ENCODE data around the gene CACNA2D3.

DNA sequence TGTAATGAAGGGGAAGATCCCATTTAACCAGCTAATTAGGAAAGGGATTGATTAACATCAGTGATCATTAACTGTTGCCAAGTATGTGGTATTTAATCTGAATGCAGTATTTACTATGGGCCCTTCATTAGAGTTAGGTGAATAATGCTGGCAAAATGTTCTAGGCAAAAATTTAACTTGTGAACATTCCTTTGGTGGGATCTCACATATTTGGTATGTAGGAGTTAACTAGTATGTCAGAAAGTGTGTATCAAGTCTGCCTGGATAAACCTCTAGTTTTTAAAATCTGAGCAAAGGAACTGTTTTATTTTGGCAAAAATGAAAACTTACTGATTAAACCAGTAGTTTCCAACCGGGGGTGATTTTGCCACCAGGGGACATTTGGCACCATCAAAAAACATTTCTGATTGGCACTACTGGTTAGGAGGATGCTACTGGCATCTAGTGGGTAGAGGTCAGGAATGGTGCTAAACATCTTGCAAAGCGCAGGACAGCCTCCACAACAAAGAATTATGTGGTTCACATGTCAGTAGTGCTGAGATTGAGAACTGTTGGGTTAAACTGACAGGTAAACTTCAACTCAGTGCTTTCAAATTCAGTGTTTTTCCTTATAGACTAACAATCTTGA, 783.0 kb downstream of the CACNA2D3 start:
- TF ChIP-seq, protein P1, sequence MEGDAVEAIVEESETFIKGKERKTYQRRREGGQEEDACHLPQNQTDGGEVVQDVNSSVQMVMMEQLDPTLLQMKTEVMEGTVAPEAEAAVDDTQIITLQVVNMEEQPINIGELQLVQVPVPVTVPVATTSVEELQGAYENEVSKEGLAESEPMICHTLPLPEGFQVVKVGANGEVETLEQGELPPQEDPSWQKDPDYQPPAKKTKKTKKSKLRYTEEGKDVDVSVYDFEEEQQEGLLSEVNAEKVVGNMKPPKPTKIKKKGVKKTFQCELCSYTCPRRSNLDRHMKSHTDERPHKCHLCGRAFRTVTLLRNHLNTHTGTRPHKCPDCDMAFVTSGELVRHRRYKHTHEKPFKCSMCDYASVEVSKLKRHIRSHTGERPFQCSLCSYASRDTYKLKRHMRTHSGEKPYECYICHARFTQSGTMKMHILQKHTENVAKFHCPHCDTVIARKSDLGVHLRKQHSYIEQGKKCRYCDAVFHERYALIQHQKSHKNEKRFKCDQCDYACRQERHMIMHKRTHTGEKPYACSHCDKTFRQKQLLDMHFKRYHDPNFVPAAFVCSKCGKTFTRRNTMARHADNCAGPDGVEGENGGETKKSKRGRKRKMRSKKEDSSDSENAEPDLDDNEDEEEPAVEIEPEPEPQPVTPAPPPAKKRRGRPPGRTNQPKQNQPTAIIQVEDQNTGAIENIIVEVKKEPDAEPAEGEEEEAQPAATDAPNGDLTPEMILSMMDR (conservative IDR thresholded peaks at IDR 0.05), result no peak
- no peak for TF ChIP-seq EZH2 (IDR thresholded peaks at IDR 0.05; ENCODE audit: low read depth)

All from PC-9 (cell line).